K562 treated with DMSO at 1 percent for 24 hours (cell line): ENCODE results near the gene METTL2A. TPM values are rescaled to one million over a fixed set of nuclear protein-coding genes. Genes with fewer than 3 reads are reported as not detected.

Experiments
- total RNA-seq: library from RNA; unstranded; fragments of 300-600 nt; gene quantifications from 2 replicates; pipeline ENCODE4 v1.2.3, GENCODE V29; 2022; ENCODE audit warnings: low read depth; ENCODE audit not compliant: insufficient read depth

The METTL2A gene, protein sequence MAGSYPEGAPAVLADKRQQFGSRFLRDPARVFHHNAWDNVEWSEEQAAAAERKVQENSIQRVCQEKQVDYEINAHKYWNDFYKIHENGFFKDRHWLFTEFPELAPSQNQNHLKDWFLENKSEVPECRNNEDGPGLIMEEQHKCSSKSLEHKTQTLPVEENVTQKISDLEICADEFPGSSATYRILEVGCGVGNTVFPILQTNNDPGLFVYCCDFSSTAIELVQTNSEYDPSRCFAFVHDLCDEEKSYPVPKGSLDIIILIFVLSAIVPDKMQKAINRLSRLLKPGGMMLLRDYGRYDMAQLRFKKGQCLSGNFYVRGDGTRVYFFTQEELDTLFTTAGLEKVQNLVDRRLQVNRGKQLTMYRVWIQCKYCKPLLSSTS
- total RNA-seq = 13.8 and 14.8 TPM in 2 replicates

DNA sequence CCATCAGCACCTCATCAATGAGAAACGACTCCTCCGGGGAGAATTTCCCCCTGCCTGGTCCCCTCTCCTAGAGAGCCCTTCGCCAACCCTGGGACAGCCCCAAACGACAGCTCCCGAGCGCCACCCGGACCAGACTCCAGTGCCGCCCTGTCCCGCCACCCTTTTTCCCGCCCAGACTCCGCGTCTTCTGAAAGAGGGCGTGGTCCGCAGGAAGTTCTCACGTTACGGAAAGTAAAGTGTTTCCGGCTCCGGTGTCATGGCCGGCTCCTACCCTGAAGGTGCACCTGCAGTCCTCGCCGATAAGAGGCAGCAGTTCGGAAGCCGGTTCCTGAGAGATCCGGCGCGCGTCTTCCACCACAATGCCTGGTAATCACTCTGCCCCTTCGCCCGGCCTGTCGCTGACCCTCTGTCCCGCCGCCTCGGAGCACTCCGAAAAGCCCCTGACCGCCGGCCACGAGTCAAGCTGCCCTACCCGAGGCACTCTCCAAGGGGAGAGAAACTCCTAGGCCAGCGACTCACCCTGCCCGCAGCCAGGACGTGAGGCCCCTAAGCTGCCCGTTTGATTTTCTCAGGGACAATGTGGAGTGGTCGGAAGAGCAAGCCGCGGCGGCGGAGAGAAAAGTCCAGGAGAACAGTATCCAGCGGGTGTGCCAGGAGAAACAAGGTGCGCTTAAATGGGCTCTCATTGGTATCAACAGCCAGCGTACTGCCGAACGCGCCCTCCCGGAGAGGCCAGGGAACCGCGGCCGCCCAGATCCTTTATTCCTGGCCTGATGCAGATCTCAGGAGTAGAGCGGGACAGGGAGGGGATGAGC, at the start of gene METTL2A:
Gene METTL2A (plus strand): TSS at position 251 of the 815 bp plus-strand sequence. CDS start 6 bp downstream, at position 257.

DNA sequence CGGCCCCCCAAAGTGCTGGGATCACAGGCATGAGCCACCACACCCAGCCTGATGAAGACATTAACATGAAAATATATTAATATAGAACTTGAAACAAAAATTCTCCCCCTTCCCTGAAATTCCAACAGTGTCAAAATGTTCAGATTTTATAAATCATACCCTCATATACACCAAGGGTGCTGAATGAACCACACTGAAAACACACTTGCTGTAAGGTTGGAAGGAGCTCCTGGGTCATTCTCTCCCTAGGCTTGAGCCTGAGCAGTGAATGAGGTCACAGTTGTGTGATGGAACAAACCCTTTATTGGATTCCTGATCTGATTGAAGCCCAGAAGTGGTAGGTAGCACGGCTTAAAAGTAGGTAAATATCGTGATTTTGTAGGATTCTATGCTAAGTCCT, 43.4 kb upstream of the METTL2A start, which contains the start of gene EFCAB3:
Gene EFCAB3 (plus strand): TSS at position 301 of the 400 bp plus-strand sequence. CDS start 2,427 bp downstream, outside the sequence.

DNA sequence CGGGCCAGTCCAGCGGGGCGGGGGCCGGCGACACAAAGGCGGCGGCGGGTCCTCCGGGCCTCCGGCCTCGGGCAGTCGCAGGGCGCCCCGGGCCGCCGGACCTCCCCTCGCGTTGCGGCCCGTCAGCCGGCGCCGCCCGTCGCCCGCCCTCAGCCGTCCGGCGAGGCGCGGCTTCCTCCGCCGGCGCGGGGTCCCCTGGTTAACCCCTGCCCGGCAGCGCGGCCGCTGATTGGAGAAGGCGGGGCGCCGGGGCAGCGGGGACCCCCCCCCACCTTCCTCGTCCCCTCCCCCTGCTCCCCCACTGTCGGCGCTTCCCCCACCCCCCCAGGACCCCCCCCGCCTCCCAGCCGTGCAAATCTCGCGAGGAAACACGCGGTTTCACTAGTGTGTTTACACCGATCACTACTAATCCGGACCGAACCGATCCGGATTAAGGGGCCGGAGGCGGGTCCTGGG, 54.8 kb downstream of the METTL2A start, which contains the start of gene TLK2:
Gene TLK2 (plus strand): TSS at position 402 of the 456 bp plus-strand sequence. CDS start 2,301 bp downstream, outside the sequence.

Other genes with a start within 250 kb of the METTL2A start
- gene EFCAB3, start 43.3 kb upstream of the METTL2A start, total RNA-seq = not detected in 2 replicates
- 23.5 and 24.3 TPM in 2 replicates for gene TLK2, start 54.9 kb downstream of the METTL2A start, total RNA-seq
- 22.5 and 22.7 TPM in 2 replicates for gene MRC2, start 203.8 kb downstream of the METTL2A start, total RNA-seq